Left ventricle myocardium superior (tissue), 1 donor: ENCODE results near the gene NSUN4. TPM values are rescaled to one million over a fixed set of nuclear protein-coding genes. Genes with fewer than 3 reads are reported as not detected.
"Not testable (repeated sequence)": the region's sequence is repeated elsewhere in the genome, so short reads cannot be mapped to it uniquely, and the experiment has no call there.

Source experiments
- ATAC-seq: fragments of 200-7000 bp; cut with Tn5 transposase; one replicate; pipeline ENCODE4 v1.9.1; 2020; ENCODE audit warnings: mild to moderate bottlenecking, moderate library complexity
- DNase-seq: peaks from one replicate; pipeline ENCODE4 v3.0.0-alpha.2; 2020
- intact Hi-C: fragments of 100-400 bp; cut with micrococcal nuclease; formaldehyde crosslinking; loops from one replicate; pipeline ENCODE4 v1.11.0; 2022
- long read RNA-seq: library from polyadenylated mRNA; unstranded; transcript quantifications from one replicate; pipeline ENCODE4 v2.0.0, GENCODE V29; 2021
- total RNA-seq: library from RNA; stranded (reverse); fragmentation: NEBNext Ultra II Directional; extraction: Animal tissue kit (Norgen Biotek cat#: 25700); gene quantifications from one replicate; pipeline ENCODE4 v1.2.1, GENCODE V29; 2021
- donor health status: DM: no; HTN: yes; CAD: no; lungs with severe emphysema.

NSUN4 gene
- total RNA-seq: 15.3 TPM
- long read RNA-seq, transcript NSUN4-204 (6 exons, 2,150 nt): major isoform, 6 of 11 reads
- long read RNA-seq, partial matches to known transcripts: 2 of 11 reads
- long read RNA-seq, other reads (novel, unspliced or antisense): 3 of 11 reads

DNA sequence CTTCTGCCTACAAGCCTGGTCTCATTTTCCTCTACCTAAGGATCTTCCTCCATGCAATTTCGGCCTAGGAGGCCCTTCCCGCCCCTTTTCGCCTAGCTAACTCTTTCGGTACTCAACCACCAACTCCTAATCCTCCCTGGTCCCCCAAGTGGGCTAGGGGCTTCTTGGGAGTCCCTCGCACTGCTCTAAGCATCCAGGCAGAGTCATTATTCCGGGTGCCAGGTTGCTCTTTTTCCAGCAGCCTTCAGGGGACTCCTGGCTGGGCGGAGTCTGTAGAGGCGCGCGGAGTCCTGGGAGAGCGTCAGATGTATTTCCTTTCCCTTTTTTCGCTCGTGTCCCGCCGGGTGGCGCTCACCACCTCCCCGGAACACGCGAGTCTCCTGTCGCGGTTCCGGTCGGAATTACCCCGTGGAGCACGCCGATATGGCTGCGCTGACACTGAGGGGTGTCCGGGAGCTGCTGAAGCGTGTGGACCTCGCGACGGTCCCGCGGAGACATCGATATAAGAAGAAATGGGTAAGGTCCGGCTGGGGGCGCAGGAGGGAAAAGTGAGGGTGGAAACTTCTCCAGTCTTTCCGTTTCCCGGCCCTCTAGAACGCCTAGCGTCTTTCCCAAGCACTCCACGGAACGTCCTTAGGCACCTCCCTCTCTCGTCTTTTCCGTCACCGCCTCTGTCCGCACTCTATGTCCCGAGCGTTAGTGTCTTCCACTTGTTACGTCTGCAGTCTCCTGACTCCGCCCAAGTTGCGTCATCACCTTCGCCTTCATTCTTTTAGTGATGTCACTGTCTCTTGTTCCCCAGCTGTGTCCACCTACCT is at the start of gene NSUN4:
Gene NSUN4, plus strand, starts transcription at position 404 of the 818 bp plus-strand sequence. Its CDS starts 20 bp downstream, at position 424.
- DNase-seq (peak; percentile 93), ATAC-seq (peak; percentile 95)
- intact Hi-C loops: no loop called here

DNA sequence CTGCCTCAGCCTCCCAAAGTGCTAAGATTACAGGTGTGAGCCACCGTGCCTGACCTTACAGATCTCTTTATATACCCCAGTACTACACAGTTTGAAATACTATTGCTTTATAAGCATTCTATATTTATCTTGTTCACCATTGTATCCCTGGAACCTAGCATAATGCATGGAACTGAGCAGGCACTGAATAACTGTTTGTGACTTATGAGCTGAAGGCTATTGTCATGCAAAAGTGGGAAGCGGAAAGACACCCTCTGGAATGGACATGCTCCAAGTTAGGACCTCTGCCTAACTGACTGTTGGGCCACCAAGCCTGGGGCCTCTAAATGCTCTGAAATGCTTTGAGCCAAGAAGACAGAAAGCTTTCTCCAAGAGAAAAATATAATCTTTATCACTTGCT is 45.3 kb upstream of the NSUN4 start:
- ATAC-seq (no peak), DNase-seq (no peak)
- intact Hi-C loops: no loop called here

DNA sequence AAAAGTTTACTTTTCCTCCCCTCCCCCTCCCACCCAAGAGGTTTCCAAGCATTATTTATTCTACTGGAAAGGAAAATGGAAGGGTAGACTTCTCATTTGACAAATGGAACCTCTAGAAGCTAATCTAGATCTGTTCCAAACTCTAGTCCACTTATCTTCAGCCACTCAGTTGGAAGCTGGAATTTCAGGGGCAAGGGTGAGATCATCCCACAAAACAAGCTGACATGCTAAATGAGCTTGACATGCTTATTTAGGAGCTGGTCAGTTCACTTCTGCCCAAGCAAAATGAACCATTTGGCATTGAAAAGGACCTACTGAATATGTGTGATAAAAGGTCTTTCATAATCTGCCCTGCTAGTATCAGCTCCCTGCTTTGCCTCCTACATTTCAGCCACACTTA is 42.2 kb upstream of the NSUN4 start:
- ATAC-seq (no peak), DNase-seq (no peak)
- intact Hi-C loops: no loop called here

DNA sequence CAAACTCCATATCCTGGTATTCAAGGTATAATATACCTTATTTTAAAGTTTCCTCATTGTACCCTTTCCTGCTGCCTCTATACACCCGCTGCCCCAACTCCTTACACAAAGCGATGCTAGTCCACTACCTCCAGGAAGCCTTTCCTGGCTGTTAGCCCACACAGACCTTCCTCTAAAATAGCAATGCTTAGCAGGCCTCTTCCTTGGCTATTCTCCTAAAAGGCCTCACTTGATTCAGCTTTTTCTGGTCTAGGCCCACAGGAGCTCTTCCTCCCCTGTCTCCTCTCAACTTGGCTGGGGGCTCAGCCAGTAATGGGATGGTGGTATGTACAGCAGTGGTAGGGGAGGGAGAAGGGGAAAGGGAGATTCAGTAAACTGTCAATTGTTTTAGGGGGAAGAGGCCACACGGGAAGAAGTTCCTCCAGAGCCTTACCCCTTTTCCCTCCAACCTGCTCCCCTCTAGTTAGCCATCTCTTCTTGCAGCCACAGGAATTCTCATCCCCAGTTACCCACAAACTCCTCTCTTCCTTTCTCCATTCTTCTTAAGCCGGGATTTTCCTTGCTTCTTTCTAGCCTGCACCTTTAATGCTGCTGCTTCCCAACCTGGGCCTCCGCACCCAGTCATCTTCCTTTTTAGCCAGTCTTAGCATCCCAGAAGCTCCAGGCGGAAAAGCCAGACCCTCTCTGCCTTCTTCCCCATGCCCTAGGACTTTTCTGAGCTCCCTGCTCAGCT is 39.8 kb upstream of the NSUN4 start:
- no peak for ATAC-seq
- no peak for DNase-seq
- intact Hi-C loops: no loop called here

DNA sequence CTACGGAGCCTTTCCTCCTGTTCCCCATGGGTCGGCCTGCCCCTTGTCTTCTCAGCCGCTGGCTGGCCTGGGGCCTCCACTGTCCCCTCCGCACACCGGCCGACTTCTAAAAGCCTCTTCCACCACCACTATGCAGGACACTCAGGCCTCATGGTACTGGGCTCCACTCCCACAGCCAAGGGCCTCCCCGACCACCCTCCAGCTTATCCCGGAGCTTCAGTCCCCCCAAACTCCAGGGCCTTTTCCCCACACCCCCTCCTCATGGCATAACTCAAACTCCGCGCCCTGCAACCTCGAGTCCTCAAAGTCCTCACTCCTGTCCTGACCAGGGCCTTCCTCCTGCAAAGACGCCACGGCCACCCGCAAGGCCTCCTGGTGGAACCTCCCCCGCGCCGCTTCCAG is 39.2 kb upstream of the NSUN4 start:
- intact Hi-C loops: no loop called here
- no peak for ATAC-seq
- DNase-seq: peak; percentile 29

DNA sequence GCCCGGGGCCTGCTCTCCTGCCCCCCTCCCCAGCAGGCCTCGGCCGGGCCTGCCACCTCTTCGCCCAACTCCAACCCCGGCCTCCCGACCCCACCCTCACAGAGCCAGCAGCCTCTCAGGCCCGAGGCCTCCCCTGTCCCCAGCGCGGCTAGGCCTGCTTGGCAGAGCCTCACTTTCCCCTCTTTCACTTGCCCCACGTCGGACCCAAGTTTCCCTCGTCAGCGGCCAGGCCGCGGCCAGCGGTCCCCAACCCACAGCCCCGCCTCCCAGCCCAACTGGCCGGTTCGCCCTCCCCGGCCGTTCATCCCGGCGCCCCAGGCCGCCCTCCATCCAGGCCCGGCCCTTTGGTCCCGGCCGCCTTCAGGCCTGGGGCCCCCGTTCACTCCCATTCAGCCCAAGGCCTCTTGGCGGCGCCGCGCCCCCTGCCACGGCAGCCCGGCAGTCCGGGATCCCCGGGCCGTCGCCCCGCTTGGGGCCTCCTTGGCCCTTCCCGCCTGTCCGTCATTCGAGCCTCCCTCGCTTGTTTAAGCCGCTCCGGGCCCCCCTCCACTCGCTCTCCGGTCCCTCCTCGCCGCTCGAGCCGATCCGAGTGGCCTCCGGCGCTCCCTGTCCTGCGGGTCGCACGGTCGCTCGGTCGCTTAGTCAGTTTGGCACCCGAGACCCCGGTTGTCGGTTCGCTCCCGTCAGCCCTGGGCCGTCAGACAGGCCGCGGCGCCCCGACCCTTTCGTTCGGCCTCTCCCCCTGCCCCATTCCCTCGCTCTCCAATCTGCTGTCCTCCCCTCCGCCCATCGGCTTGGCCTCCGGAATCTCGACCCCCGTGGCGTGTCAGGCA is 38.6 kb upstream of the NSUN4 start:
- peak; percentile 69 for DNase-seq
- intact Hi-C loops: no loop called here

DNA sequence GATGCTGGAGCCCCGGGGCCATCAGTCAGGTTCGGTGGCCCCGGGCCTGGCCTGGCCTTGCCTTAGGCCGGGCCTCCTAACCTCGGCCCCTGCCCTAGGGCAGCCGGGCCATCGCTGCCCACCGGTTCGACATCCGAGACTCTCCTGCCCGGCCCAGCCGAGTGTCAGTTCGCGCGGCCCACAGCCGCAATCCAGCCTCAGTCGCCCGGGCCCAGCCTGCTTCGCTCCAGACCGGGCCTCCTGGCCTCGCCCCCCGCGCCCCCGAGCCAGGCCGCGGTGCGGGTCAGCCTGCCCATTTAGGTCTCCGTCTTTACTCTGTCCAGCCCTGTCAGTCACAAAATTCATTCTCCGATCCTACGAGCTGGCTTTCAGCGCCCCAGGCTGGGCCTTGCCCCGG is 38.0 kb upstream of the NSUN4 start:
- intact Hi-C loops: no loop called here

More for the DNA sequence above, 38.6 kb upstream of the NSUN4 start:
- ATAC-seq: peak; percentile 33

DNA sequence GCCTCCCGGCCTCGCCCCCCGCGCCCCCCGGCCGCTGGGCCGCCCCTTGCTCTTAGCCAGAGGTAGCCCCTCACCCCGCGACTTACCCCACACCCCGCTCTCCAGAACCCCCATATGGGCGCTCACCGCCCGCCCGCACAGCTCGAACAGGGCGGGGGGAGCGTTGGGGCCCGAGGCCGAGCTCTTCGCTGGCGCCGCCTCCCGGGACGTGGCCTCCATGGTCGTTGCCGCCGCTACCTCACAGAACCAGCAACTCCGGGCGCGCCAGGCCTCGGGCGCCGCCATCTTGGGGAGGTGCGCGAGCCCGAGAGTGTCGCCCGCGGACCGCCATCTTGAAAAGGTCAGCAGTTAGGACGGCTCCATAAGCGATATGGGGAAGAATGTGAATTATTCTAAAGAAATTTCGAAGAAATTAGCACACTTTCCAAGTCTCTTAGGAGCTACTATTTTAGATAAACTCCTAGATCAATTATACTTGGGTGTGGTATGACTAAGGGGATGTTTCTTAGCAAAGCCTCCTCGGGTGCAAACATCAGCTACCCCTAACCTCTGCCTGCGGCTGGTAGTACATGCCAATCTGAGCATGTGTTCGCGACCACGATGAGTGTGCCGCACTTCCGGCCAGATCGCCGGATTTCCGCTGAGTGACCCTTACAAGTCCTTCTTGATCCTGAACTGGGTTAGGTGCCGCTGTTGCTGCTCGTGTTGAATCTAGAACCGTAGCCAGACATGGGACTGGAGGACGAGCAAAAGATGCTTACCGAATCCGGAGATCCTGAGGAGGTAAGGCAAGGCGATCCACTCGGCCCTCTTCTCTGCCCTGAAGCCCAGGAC is 37.4 kb upstream of the NSUN4 start, which contains the start of the genes LRRC41 and UQCRH:
Gene LRRC41, minus strand, starts transcription at position 579 of the 834 bp plus-strand sequence. Its CDS starts 294 bp downstream, at position 285.
Gene UQCRH, plus strand, starts transcription at position 661 of the 834 bp plus-strand sequence. Its CDS starts 69 bp downstream, at position 730.
- DNase-seq: peak; percentile 97
- intact Hi-C loops: no loop called here
- ATAC-seq: peak; percentile 91

More for the DNA sequence above, 38.0 kb upstream of the NSUN4 start:
- peak; percentile 22 for ATAC-seq
- peak; percentile 64 for DNase-seq

DNA sequence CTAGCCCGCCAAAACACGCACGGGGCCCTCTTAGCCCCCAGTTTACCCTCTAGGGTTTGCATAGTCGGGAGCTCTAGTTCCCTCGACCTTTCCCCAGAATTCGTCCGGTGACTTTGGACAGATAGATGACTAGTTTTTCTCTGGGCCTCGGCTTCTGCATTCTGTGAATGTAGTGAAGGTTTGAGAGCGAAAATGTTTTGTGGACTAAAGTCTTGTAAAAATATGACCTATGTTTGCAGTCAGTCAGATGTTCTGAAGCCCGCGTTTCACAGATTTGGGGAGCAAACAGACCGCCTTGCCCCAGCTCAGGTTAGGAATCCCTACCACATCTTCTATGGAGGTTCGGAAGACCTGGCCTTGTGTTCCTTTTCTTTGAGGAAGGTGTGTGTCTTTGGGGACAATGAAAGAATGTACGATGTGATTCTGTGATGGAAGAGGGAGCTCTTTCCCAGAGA is 36.7 kb upstream of the NSUN4 start:
- no peak for ATAC-seq
- intact Hi-C loops: no loop called here
- DNase-seq: no peak

DNA sequence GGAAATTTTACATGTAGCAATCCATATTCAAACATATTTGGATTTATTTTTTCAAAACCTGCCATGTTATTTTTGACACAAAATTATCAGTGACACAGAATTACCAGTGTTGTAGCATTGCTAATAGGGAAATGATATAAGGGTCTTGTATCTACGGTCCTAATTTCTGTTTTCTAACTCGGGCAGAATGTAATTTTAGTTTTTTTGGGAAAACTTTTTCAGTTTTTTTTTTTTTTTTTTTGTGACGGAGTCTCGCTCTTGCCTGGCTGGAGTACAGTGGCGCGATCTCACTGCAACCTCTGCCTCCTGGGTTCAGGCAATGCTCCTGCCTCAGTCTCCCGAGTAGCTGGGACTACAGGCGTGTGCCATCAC is 34.5 kb upstream of the NSUN4 start:
- intact Hi-C loops: no loop called here
- ATAC-seq (no peak), DNase-seq (no peak)

DNA sequence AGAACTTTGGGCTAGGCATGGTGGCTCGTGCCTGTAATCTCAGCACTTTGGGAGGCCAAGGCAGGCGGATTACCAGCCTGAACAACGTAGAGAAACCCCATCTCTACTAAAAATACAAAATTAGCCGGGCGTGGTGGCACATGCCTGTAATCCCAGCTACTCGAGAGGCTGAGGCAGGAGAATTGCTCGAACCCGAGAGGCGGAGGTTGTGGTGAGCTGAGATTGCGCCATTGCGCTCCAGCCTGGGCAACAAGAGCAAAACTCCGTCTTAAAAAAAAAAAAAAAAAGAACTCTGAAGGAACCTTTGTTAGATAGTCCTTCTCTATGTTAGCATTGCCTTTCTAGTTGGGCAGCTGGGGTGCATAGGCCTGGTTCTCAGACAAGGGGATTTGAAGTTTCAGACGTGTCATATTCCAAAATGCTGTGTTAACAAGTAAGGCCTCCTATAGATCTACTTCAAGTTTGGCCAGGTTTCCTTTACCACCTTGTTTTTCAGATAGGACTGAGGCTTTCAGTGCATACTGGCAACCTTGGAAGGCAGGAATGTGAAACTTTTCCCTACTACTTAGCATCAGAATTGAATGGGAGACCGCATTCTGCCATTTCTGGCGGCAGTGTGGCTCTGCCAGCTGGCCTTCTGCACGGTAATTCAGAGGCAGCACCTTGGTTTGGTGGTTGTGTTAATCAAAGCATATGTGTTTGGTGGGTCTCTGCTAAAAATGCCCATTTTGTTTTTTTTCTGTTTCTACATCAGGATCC is 31.0 kb upstream of the NSUN4 start:
- intact Hi-C loops: no loop called here
- DNase-seq (no peak), ATAC-seq (no peak)

DNA sequence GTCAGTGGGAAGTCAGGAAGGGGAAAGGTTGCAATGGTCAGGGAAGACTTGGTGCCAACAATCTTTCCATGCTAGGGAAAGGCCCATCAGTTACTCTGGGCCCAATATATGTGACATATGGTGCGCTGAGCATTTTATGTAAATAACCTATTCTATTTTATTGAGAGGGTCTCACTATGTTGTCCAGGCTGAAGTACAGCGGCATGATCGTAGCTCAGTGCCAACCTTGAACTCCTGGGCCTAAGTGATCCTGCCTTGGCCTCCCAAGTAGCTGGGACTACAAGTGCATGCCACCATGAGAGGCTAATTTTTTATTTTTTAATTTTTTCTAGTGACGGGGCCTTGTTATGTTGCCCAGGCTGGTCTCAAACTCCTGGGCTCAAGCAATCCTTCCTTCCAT is 30.3 kb upstream of the NSUN4 start:
- intact Hi-C loops: no loop called here
- DNase-seq: no peak
- ATAC-seq: no peak

DNA sequence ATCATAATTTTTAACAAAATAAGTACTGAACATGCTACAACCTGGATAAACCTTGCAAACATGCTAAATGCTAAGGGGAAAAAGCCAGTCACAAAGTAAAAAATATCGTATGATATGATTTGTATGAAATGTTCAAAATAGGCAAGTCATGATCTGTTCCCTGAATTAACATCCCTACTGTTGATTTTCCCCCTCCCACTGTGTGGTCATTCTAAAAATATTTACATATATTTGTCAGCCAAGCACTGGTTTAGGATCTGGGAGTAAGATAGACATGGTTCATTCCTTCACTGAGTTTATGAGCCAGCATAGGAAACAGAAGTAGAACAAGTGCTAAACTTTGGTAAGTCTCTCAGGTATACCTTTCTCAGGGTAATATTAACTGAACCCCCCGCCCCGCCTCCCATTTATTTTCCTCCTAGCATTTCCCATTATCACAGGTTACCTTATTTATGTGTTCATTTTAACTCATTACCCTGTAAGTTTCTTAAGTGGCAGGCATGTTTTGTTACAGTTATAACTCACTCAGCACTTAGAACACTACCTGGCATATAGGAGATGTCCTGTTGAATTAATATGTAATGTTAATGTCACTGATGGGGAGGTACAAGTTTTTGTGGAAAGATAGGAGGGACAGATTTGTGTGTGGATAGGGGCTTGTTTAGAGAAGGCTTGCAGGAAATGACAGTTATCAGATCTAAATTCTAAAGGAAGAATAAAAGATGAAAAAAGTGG is 24.8 kb upstream of the NSUN4 start:
- ATAC-seq: no peak

DNA sequence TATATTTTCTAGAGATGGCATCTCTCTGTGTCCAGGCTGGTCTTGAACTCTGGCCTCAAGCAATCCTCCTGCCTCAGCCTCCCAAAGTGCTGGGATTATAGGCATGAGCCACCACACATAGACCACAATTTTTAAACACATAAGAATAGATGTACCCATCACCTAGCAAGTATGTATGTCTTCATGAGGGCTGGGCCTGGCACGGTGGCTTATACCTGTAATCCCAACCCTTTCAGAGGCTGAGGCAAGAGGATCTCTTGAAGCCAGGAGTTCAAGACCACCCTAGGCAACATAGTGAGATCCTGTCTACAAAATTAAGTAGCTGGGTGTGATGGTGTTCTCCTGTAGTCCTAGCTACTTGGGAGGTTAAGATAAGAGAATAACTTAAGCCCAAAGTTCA is 23.3 kb upstream of the NSUN4 start:
- ATAC-seq (no peak), DNase-seq (no peak)
- intact Hi-C loops: no loop called here

More for the DNA sequence above, 24.8 kb upstream of the NSUN4 start:
- DNase-seq: no peak
- intact Hi-C loops: no loop called here

DNA sequence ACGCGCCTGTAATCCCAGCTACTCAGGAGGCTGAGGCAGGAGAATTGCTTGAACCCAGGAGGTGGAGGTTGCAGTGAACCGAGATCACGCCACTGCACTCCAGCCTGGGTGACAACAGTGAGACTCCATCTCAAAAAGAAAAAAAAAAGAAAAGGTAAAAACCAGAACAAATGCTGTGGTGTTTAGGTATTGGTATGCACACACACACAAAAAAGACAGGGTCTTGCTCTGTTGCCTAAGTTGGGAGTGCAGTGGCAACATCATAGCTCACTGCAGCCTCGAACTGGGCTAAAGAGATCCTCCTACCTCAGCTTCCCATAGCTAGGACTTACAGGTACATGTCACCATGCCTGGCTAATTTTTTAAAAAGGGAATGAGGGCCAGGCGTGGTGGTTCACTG is 21.3 kb upstream of the NSUN4 start:
- intact Hi-C loops, ATAC-seq, DNase-seq: not testable (repeated sequence)

DNA sequence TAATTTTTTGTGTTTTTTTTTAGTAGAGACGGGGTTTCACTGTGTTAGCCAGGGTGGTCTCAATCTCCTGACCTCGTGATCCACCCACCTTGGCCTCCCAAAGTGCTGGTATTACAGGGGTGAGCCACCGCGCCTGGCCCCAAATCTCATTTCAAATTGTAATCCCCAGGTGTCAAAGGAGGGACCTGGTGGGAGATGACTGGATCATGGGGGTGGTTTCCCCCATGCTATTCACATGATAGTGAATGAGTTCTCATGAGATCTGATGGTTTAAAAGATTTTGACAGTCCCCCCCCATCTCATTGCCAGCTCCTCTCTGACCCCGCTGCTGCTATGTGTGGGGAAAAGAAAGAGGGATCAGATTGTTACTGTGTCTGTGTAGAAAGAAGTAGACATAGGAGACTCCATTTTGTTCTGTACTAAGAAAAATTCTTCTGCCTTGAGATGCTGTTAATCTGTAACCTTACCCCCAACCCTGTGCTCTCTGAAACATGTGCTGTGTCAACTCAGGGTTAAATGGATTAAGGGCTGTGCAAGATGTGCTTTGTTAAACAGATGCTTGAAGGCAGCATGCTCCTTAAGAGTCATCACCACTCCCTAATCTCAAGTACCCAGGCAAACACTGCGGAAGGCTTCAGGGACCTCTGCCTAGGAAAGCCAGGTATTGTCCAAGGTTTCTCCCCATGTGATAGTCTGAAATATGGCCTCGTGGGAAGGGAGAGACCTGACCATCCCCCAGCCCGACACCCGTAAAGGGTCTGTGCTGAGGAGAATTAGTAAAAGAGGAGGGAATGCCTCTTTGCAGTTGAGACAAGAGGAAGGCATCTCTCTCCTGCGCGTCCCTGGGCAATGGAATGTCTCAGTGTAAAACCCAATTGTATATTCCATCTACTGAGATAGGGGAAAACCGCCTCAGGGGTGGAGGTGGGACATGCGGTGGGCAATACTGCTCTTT is 20.4 kb upstream of the NSUN4 start:
- intact Hi-C loops, ATAC-seq, DNase-seq: not testable (repeated sequence)
